HCEC 1CT (cell line): ENCODE measurements around the gene RPE.

Experiments used
- DNase-seq: peaks from one replicate; pipeline ENCODE4 v3.0.0-alpha.2; 2017

Gene RPE

GRCh38 chr2:210002158-210003157, at the start of gene RPE:
RPE (plus strand) TSS chr2:210002638; CDS start chr2:210002662, 24 bp downstream.
- peak; percentile 94 for DNase-seq

- DNase-seq: no peak
Measured at GRCh38 chr2:209956271-209956670, 46.2 kb upstream of the RPE start.

- DNase-seq: no peak
Measured at GRCh38 chr2:209958016-209958415, 44.4 kb upstream of the RPE start.

- no peak for DNase-seq
Measured at GRCh38 chr2:209960045-209960444, 42.4 kb upstream of the RPE start.

- peak; percentile 69 for DNase-seq
Measured at GRCh38 chr2:209960676-209961630, 41.5 kb upstream of the RPE start.

- DNase-seq: no peak
Measured at GRCh38 chr2:209965723-209966122, 36.7 kb upstream of the RPE start.

GRCh38 chr2:209969692-209970091, 32.7 kb upstream of the RPE start:
- no peak for DNase-seq

GRCh38 chr2:209970271-209970670, 32.2 kb upstream of the RPE start:
- DNase-seq: no peak

GRCh38 chr2:209970711-209971110, 31.7 kb upstream of the RPE start:
- DNase-seq: no peak

GRCh38 chr2:209973328-209973727, 29.1 kb upstream of the RPE start:
- peak; percentile 11 for DNase-seq

- no peak for DNase-seq
Measured at GRCh38 chr2:209974576-209974975, 27.9 kb upstream of the RPE start.

GRCh38 chr2:209976698-209977385, 25.6 kb upstream of the RPE start:
- DNase-seq: no peak

- DNase-seq: peak; percentile 12
Measured at GRCh38 chr2:209977386-209978239, 24.8 kb upstream of the RPE start.

- no peak for DNase-seq
Measured at GRCh38 chr2:209984291-209984690, 18.1 kb upstream of the RPE start.

- DNase-seq: no peak
Measured at GRCh38 chr2:209985874-209986273, 16.6 kb upstream of the RPE start.

GRCh38 chr2:209986415-209986814, 16.0 kb upstream of the RPE start:
- no peak for DNase-seq

- DNase-seq: no peak
Measured at GRCh38 chr2:209988010-209988409, 14.4 kb upstream of the RPE start.

GRCh38 chr2:209990838-209991237, 11.6 kb upstream of the RPE start:
- no peak for DNase-seq

GRCh38 chr2:209993968-209994367, 8.5 kb upstream of the RPE start:
- no peak for DNase-seq

GRCh38 chr2:209998596-209998995, 3.8 kb upstream of the RPE start:
- DNase-seq: no peak

- DNase-seq: no peak
Measured at GRCh38 chr2:210000464-210001324, 1.7 kb upstream of the RPE start.
